ENCODE measurements around the gene RPEL1.
"Not testable (repeated sequence)": the region's sequence is repeated elsewhere in the genome, so short reads cannot be mapped to it uniquely, and the experiment has no call there.

Gene RPEL1

DNA sequence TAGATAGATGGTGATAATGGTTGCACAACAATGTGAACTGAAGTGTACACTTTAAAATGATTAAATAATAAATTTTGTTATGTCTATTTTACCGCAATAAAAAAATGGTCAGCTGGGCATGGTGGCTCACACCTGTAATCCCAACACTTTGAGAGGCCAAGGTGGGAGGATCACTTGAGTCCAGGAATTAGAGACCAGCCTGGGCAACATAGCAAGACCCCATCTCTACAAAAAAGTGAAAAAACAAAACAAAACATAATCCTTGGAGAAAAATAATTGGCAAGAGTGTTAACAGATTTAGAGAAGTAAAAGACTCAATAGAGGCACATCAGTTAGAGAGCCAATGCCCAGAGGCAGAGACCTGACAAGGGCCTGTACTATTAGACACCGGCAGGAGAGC is 9.9 kb upstream of the RPEL1 start:
- DNase-seq (ENCODE audit: low spot score) = no peak

DNA sequence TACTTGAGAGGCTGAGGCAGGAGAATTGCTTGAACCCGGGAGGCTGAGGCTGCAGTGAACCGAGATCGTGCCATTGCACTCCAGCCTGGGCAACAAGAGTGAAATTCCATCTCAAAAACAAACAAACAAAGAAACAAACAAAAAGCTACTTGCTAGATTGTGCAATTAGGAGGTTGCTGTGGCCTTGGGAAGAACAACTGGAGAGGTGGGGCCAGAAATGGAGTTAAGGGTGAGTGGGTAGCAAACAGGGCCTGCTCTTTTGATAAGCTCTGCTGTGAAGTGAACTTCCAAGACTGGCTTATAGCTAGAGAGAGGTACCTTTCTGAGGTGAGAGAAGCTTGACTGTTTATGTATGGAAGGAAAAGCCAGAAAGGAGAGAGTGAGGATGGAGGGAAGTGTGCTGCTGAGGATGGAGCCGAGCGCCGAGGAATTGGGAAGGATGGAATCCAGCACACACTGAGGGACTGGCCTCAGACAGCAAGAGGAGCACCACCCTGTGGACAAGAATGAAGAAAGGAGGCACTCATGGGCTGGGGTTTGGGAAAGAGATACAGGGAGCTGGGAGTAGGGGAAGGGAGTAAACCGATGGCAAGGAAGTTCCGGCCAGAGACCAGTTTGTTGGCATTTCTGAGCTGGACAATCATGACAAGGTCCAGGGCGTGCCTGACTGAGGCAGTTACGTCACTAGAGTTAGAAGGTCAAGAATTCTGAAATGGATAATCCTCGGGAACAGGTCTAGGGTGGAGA is 7.0 kb upstream of the RPEL1 start:
- DNase-seq (ENCODE audit: low spot score) = peak; percentile 47

DNA sequence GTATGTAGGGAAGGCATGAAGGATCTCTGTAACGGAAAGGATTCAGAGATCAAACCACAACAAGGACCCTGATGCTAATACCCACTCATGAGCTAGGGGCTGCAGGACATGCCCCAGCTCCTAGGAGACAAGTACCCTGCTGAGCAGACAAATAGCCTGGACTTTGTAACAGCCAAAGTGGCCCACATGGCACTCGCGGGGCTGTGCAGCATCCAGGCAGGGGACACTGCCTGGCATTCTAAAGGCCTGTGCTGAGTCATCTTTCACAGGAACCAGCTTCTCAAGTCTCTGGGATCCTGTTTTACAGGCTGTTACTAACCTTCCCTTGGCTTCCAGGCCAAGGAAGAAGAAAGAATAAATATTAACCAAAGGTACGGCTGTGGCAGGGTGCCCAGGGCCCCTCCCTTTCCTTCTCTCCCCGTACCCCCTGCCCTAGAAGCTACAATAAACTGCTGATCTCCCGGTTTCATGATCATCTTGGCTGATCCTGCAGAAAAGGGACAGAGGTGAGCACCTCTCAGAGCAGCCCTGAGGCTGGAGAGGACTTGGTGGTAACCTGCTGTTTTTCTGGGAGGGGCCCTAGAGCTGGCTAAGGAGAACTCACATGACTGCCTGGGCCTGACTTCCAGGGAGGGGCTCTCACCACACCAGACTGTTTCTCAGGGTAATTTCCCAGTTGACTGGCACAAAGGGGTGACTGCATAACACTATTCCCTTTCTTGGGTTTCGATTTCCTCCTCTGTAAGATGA is 4.2 kb upstream of the RPEL1 start:
- peak; percentile 42 for DNase-seq (ENCODE audit: low spot score)

DNA sequence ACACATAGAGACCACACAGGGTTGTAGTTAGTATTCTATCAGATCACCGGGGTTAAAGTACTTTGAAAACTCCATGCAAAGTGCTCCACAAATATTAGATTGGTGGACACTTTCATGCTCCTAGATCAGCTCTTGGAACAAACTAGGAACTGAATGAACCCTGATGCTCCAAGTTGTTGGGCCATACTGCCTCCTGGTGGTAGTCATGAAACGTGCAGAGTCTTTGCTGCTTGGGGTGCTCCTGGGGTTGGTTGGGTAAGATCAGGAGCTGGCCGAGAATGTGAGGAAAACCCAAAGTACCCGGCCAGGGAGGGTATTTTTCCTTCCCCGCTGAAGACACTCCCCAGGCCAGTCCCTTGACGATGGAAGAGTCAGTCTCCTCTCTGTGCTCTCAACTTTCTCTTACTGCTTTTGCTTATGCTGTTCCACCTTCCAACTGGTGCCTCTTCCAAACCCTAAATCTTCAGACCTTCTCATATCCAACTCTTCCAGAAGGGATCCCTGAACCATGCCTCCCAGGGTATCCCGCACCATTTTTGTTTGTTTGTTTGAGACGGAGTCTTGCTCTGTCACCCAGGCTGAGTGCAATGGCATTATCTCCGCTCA is 918 bp upstream of the RPEL1 start:
- peak; percentile 89 for DNase-seq (ENCODE audit: low spot score)

DNA sequence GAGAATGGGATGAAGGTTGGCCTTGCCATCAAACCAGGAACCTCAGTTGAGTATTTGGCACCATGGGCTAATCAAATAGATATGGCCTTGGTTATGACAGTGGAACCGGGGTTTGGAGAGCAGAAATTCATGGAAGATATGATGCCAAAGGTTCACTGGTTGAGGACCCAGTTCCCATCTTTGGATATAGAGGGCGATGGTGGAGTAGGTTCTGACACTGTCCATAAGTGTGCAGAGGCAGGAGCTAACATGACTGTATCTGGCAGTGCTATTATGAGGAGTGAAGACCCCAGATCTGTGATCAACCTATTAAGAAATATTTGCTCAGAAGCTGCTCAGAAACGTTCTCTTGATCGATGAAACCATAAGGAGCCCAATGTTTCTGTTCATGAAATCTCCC is 637 bp downstream of the RPEL1 start:
- no peak for DNase-seq (ENCODE audit: low spot score)

DNA sequence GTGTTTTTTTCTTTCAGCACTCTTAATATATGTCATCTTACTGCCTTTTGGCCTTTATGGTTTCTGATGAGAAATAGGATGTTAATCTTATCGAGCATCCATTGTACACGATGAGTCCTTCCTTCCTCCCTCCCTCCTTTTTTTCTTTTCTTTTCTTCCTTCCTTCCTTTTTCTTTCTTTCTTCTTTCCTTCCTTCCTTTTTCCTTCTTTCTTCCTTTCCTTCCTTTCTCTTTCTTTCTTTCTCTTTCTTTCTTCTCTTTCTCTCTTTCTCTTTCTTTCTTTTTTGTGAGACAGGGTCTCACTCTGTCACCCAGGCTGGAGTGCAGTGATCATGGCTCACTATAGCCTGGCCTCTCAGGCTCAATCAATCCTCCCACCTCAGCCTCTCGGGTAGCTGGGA is 8.4 kb downstream of the RPEL1 start:
- no peak for DNase-seq (ENCODE audit: low spot score)

DNA sequence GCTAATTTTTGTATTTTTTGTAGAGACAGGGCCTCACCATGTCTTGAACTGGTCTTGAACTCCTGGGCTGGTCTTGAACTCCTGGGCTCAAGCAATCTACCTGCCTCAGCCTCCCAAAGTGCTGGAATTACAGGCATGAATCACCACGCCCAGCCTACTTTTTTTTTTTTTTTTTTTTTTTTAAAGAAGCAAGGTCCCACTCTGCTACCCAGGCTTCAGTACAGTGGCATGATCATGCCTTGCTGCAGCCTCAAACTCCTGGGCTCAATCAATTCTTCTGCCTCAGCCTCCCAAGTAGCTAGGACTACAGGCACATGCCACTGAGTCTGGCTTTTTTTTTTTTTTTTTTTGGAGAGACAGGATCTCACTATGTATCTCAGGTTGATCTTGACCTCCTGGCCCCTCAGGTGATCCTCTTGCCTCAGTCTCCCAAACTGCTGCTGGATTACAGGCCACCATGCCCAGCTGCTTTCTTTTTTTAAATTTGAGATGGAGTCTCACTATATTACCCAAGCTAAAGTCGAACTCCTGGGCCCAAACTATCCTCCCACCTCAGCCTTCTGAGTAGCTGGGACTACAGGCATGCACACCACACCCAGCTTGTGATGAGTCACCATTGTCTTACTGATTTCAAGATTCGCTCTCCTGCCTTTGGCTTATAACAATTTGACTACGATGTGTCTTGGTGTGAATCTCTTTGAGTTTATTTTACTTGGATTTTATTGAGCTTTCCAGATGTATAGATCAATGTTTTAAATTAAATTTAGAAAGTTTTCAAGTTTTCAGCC is 9.0 kb downstream of the RPEL1 start:
- no peak for DNase-seq (ENCODE audit: low spot score)

- DNase-seq (ENCODE audit: low spot score) = no peak
Measured at GRCh38 chr10:103256613-103257012, 10.9 kb downstream of the RPEL1 start.

GRCh38 chr10:103257812-103258211 is 12.1 kb downstream of the RPEL1 start:
- DNase-seq (ENCODE audit: low spot score) = no peak

GRCh38 chr10:103258928-103259327 is 13.2 kb downstream of the RPEL1 start:
- DNase-seq (ENCODE audit: low spot score) = not testable (repeated sequence)

- no peak for DNase-seq (ENCODE audit: low spot score)
Measured at GRCh38 chr10:103259989-103260388, 14.3 kb downstream of the RPEL1 start.

- no peak for DNase-seq (ENCODE audit: low spot score)
Measured at GRCh38 chr10:103262229-103262628, 16.5 kb downstream of the RPEL1 start.

DNA sequence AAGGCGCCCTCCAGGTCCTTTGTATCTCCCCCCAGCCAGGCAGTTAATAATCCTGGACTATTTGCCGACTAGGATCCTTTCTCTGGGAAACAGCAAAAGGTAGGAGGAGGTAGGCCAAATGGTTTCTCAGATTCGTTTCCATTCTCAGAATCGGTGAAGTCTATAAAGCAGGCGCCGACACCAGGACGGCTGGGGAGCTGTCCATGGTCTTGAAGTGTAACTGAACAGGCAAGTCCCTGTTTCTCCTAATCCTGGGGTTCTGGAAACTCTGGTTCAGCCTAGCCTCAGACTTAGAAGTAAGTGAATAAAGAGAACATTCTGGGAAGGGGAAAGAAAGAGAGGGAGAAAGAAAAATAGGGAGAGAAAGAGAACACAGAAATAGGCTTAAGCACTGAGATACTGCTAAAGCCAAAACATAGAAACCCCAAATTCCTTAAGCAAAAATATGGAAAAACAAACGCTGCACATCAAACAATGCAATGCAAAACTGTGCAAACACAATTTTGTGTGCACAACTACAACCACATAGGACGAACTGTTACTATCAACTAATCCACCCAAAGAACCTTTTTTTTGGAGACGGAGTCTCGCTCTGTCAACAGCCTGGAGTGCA is 20.1 kb downstream of the RPEL1 start:
- DNase-seq (ENCODE audit: low spot score) = peak; percentile 64

DNA sequence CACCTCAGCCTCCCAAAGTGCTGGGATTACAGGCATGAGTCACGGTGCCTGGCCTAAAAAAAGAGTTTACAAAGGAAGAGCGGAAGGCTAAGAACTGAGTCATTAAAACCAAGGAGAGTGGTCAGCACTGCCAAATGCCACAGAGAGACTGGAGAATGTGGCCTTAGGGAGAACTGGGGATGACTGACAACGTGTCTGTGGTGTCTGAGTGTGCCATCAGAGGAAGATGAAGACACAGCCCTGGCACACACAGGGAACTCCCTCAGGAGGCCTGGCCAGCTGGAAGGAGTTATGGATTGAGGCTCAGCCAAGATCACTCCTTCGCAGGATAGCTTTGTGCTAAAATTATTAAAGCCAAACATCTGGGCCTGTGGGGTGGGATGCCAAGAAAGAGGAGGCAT is 27.4 kb downstream of the RPEL1 start:
- peak; percentile 93 for DNase-seq (ENCODE audit: low spot score)

- DNase-seq (ENCODE audit: low spot score) = no peak
Measured at GRCh38 chr10:103276251-103276895, 30.7 kb downstream of the RPEL1 start.

GRCh38 chr10:103276896-103277712 is 31.4 kb downstream of the RPEL1 start, which contains the start of gene INA:
INA (plus strand) TSS chr10:103277138; CDS start chr10:103277212, 74 bp downstream.
- peak; percentile 87 for DNase-seq (ENCODE audit: low spot score)

- DNase-seq (ENCODE audit: low spot score) = no peak
Measured at GRCh38 chr10:103277713-103278536, 32.2 kb downstream of the RPEL1 start.

DNA sequence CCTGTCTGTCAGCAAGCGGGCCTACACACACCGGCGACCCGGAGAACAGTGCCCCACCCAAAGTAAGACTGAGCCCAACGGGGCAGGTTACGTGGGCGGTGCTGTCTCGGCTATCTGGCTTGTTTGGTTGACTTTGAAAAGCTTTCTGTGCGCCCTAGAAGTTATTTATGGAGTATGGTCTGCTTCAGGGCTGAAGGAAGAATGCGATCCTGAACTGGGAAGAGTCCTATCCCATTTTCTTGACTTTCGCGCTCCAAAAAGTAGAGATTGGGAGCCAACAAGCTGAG is 32.8 kb downstream of the RPEL1 start:
- DNase-seq (ENCODE audit: low spot score) = no peak

- DNase-seq (ENCODE audit: low spot score) = peak; percentile 48
Measured at GRCh38 chr10:103278862-103279298, 33.2 kb downstream of the RPEL1 start.

DNA sequence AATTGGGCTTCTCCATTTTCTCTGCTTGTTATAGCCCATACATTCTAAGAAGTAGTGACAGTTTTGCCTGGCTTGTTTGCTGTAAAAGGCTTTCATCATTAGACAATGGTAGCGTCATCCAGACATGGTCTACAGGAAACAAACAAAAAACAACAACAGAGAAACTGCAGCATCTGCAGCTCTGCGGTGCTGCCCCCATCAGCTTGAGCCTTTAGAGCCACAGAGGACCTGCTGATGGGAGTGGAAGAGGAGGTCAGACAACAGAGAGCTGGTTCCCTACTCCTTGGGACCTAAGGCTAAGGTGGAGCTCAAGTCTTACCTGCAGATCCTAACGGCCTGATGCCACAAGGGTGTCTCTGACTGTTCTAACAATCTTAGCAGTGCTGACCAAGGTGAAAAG is 34.3 kb downstream of the RPEL1 start:
- DNase-seq (ENCODE audit: low spot score) = no peak
